Parathyroid adenoma (tissue), 2 donors: ENCODE results near the gene SYTL2.

Source experiments
- H2AFZ ChIP-seq: fragments of 300-600 bp; sonication (generic); one replicate; pipeline ENCODE4 v1.7.0; 2017; ENCODE audit warnings: antibody characterized with exemption, mild to moderate bottlenecking
- H3K27ac ChIP-seq: fragments of 300-600 bp; sonication (generic); one replicate; pipeline ENCODE4 v1.7.0; 2017
- H3K27me3 ChIP-seq: fragments of 300-600 bp; sonication (generic); one replicate; pipeline ENCODE4 v1.7.0; 2017; ENCODE audit warnings: low read length; ENCODE audit not compliant: control insufficient read depth, insufficient read depth
- H3K36me3 ChIP-seq: fragments of 300-600 bp; sonication (generic); one replicate; pipeline ENCODE4 v1.7.0; 2017; ENCODE audit warnings: low read length; ENCODE audit not compliant: control insufficient read depth, insufficient read depth
- H3K4me1 ChIP-seq: fragments of 300-600 bp; sonication (generic); one replicate; pipeline ENCODE4 v1.7.0; 2017; ENCODE audit warnings: control low read depth
- H3K4me2 ChIP-seq: fragments of 300-600 bp; sonication (generic); one replicate; pipeline ENCODE4 v1.7.0; 2017; ENCODE audit warnings: low read length
- H3K4me3 ChIP-seq: fragments of 300-600 bp; sonication (generic); one replicate; pipeline ENCODE4 v1.7.0; 2017; ENCODE audit warnings: low read depth, low read length
- H3K79me2 ChIP-seq: fragments of 300-600 bp; sonication (generic); one replicate; pipeline ENCODE4 v1.7.0; 2017; ENCODE audit warnings: control low read depth
- H3K9ac ChIP-seq: fragments of 300-600 bp; sonication (generic); one replicate; pipeline ENCODE4 v1.7.0; 2017; ENCODE audit warnings: mild to moderate bottlenecking
- H3K9me3 ChIP-seq: fragments of 300-600 bp; sonication (generic); one replicate; pipeline ENCODE4 v1.7.0; 2017; ENCODE audit warnings: low read length; ENCODE audit not compliant: control insufficient read depth
- TF ChIP-seq, protein P1 (sequence below): fragments of 300-600 bp; sonication (generic); IDR thresholded peaks from one replicate; pipeline ENCODE4 v1.7.0; 2017; ENCODE audit warnings: antibody characterized with exemption, mild to moderate bottlenecking
- donor health status: primary hyperparathyroidism.

The SYTL2 gene

DNA sequence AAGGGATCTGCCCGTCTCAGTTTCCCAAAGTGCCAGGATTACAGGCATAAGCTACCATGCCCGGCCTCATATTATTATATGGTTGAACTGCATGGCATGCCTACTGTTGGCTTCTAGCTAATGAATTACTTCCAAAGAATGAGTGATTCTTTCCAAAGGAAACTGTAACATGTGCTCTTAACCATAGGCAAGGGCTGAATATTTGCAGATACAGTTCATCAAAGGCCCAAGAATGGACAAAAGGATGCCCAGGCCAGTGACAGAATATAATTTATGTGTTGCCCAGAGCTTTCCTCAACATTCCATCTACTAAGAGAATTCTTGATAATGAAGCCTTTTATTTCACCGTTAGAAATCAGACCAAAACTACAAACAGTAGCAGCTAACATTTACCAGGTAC, 98.0 kb downstream of the SYTL2 start:
- no peak overlapping the region for H3K27ac ChIP-seq
- TF ChIP-seq, protein P1, sequence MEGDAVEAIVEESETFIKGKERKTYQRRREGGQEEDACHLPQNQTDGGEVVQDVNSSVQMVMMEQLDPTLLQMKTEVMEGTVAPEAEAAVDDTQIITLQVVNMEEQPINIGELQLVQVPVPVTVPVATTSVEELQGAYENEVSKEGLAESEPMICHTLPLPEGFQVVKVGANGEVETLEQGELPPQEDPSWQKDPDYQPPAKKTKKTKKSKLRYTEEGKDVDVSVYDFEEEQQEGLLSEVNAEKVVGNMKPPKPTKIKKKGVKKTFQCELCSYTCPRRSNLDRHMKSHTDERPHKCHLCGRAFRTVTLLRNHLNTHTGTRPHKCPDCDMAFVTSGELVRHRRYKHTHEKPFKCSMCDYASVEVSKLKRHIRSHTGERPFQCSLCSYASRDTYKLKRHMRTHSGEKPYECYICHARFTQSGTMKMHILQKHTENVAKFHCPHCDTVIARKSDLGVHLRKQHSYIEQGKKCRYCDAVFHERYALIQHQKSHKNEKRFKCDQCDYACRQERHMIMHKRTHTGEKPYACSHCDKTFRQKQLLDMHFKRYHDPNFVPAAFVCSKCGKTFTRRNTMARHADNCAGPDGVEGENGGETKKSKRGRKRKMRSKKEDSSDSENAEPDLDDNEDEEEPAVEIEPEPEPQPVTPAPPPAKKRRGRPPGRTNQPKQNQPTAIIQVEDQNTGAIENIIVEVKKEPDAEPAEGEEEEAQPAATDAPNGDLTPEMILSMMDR = no peak
- H3K4me1 ChIP-seq = no peaks in the 10 kb centered on the region
- no peak overlapping the region for H3K4me2 ChIP-seq
- H3K9me3 ChIP-seq = no peaks in the 10 kb centered on the region
- H3K4me3 ChIP-seq = no peak overlapping the region
- no peaks in the 10 kb centered on the region for H3K79me2 ChIP-seq
- no peak overlapping the region for H2AFZ ChIP-seq
- no peaks in the 10 kb centered on the region for H3K36me3 ChIP-seq
- no peak overlapping the region for H3K9ac ChIP-seq
- no peaks in the 10 kb centered on the region for H3K27me3 ChIP-seq

DNA sequence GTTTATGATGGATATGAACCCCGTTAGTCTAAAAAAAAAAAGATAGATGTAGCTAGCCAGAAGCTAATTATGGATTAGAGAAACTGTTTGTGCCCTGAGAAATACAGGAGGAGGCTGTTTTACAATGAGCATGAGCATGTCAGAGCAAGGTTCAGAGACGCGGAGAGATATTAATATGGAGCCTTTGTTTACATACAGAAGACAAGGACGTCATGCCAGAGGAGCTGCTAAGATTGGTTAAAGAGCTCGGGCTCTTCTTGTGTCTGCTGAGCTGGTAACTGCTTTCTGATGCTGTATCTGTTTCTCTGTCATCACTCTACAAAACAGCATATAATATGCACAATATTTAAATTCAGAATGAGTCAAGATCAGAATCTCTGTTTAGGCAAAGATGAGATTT, 100.0 kb downstream of the SYTL2 start:
- H2AFZ ChIP-seq = no peak overlapping the region
- H3K4me1 ChIP-seq = no peaks in the 10 kb centered on the region
- no peak overlapping the region for H3K4me3 ChIP-seq
- H3K79me2 ChIP-seq = no peaks in the 10 kb centered on the region
- H3K9me3 ChIP-seq = no peaks in the 10 kb centered on the region
- no peak overlapping the region for H3K27ac ChIP-seq
- no peaks in the 10 kb centered on the region for H3K27me3 ChIP-seq
- TF ChIP-seq, protein P1 = no peak
- no peaks in the 10 kb centered on the region for H3K36me3 ChIP-seq
- H3K4me2 ChIP-seq = no peak overlapping the region
- H3K9ac ChIP-seq = no peak overlapping the region

DNA sequence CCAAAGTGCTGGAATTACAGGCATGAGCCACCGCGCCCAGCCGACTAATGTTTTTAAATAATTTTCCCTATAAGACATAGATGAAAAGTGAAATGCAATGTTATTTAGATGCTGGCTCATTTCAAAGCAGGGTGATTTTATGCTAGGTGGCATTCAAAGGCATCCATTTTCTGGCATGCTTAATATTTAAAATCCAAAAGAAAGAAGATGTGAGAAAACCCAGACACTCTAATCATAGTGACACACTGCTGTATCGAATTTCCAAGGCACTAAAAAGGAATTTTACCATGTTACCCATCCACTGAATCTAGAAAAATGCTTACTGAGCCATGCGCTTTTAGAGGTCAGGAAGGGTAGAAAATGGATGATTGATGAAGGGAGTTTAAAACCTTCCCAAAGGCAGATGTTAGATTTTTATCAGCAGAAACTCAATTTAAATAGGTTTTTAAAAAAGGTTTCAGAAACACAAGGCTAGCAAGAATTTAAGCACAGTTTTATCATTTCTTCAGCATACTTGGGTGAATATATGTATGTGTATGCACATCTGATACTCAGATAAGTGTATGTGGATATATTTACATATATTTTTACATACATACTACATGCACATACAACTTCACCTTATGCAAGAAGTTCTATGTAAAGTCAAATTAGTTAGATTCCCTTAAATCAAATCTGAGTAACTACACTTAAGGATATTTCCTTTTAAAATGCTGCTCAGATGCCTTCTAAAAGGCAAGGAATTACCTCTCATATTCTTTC, 100.8 kb downstream of the SYTL2 start:
- TF ChIP-seq, protein P1 = no peak
- Histone ChIP-seq H3K4me3 (no peak overlapping the region), H3K9me3 (no peaks in the 10 kb centered on the region), H3K4me2 (no peak overlapping the region), H3K27ac (no peak overlapping the region), H3K4me1 (no peaks in the 10 kb centered on the region), H2AFZ (no peak overlapping the region), H3K27me3 (no peaks in the 10 kb centered on the region), H3K9ac (no peak overlapping the region), H3K36me3 (no peaks in the 10 kb centered on the region), H3K79me2 (no peaks in the 10 kb centered on the region)

DNA sequence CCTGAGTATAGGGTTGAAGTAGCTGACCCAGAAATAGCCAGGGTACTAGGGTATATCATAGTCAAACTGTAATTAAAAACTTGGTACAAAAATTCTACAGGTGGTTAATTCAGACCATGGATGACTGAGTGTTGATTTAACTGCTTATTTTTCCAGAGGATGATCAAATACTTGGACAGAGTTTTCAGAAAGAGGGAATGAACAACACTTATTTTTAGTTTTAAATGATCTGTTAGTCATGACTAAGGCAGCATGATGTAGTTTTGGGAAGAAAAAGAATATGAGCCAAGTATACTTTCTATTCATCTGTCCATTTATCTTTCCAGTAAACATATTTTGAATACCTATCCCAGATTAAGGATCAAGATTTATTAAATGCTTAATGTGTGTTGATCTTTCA, 105.1 kb downstream of the SYTL2 start:
- H3K9ac ChIP-seq = no peak overlapping the region
- no peak overlapping the region for H3K27ac ChIP-seq
- TF ChIP-seq, protein P1 = no peak
- H3K36me3 ChIP-seq = no peaks in the 10 kb centered on the region
- no peaks in the 10 kb centered on the region for H3K79me2 ChIP-seq
- H3K27me3 ChIP-seq = no peaks in the 10 kb centered on the region
- no peaks in the 10 kb centered on the region for H3K9me3 ChIP-seq
- H3K4me1 ChIP-seq = no peaks in the 10 kb centered on the region
- no peak overlapping the region for H3K4me2 ChIP-seq
- no peak overlapping the region for H3K4me3 ChIP-seq
- H2AFZ ChIP-seq = no peak overlapping the region

DNA sequence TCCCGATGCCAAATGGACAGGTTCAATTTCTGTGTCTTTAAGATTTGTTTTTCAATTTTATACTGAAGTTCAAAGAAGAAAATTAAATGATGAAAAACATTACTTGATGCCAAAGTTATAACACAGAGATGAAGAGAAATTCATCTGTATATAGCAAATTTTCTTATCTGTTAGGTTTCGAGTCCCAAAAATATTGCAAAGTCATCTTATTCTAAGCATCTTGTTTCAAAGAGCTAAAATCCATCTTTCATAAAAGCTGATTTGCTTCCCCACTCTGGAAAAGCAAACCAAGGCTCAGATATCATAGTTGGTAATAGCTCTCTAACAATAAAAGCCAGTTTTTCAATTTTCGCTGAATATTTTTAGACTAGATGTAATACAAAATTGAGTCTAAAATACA, 106.0 kb downstream of the SYTL2 start:
- no peaks in the 10 kb centered on the region for H3K36me3 ChIP-seq
- no peaks in the 10 kb centered on the region for H3K4me1 ChIP-seq
- no peak overlapping the region for H3K4me2 ChIP-seq
- no peaks in the 10 kb centered on the region for H3K9me3 ChIP-seq
- H3K27me3 ChIP-seq = no peaks in the 10 kb centered on the region
- H2AFZ ChIP-seq = no peak overlapping the region
- H3K27ac ChIP-seq = no peak overlapping the region
- no peaks in the 10 kb centered on the region for H3K79me2 ChIP-seq
- no peak overlapping the region for H3K4me3 ChIP-seq
- H3K9ac ChIP-seq = no peak overlapping the region
- TF ChIP-seq, protein P1 = no peak
